IMR-90 (cell line): ENCODE data around the gene GIPC3. TPM values are rescaled to one million over a fixed set of nuclear protein-coding genes. Genes with fewer than 3 reads are reported as not detected.

Source experiments
- ATAC-seq: fragments of 200-7000 bp; cut with Tn5 transposase; 2 replicates; pipeline ENCODE4 v1.9.1; 2020; ENCODE audit warnings: low read depth, mild to moderate bottlenecking, moderate library complexity
- BruUV-seq: library from RNA; stranded (reverse); fragments of 400-500 nt; replicated peaks from 2 replicates; lab custom pipeline; 2021; lab: Mats Ljungman, UMichigan
- CTCF ChIA-PET: fragments of 300-600 bp; formaldehyde crosslinking; extraction: SDS; loops from one replicate; lab custom pipeline; 2021; ENCODE audit warnings: antibody characterized with exemption; lab: Yijun Ruan, JAX
- POLR2A ChIA-PET: fragments of 300-600 bp; sonication (Branson Sonifier 250); formaldehyde crosslinking; loops from one replicate; lab custom pipeline; 2022; ENCODE audit warnings: antibody characterized with exemption; ENCODE audit not compliant: unreplicated experiment; lab: Charles Lee
- DNase-seq: peaks from one replicate; pipeline ENCODE4 v3.0.0; 2013
- H2AFZ ChIP-seq: replicated peaks from 2 replicates; pipeline ENCODE3; 2013; ENCODE audit warnings: low read length, mild to moderate bottlenecking; ENCODE audit not compliant: poor library complexity
- H2AK5ac ChIP-seq: 2 replicates; pipeline ENCODE4 v1.6.1; 2013; ENCODE audit warnings: low read depth, low read length, inconsistent platforms
- H2AK9ac ChIP-seq: replicated peaks from 2 replicates; pipeline ENCODE3; 2013; ENCODE audit warnings: mild to moderate bottlenecking, low read depth, low read length, moderate library complexity; ENCODE audit not compliant: poor library complexity
- H2BK120ac ChIP-seq: 2 replicates; pipeline ENCODE4 v1.6.1; 2013; ENCODE audit warnings: low read depth, low read length, inconsistent platforms
- H2BK15ac ChIP-seq: 3 replicates; pipeline ENCODE4 v1.6.1; 2013; ENCODE audit warnings: low read depth, low read length, inconsistent platforms
- H2BK20ac ChIP-seq: 2 replicates; pipeline ENCODE4 v1.6.1; 2013; ENCODE audit warnings: low read depth, mild to moderate bottlenecking, inconsistent platforms, low read length, moderate library complexity
- H2BK5ac ChIP-seq: 2 replicates; pipeline ENCODE4 v1.6.1; 2013; ENCODE audit warnings: mild to moderate bottlenecking, low read depth, low read length, inconsistent platforms; ENCODE audit not compliant: poor library complexity, severe bottlenecking
- H3K14ac ChIP-seq: replicated peaks from 2 replicates; pipeline ENCODE4 v1.6.1; 2013; ENCODE audit warnings: low read depth, low read length, inconsistent platforms
- H3K18ac ChIP-seq: 2 replicates; pipeline ENCODE4 v1.6.1; 2013; ENCODE audit warnings: low read depth, low read length, control low read depth
- H3K23ac ChIP-seq: 2 replicates; pipeline ENCODE4 v1.6.1; 2013; ENCODE audit warnings: low read depth, low read length, inconsistent platforms
- H3K27ac ChIP-seq: 2 replicates; pipeline ENCODE4 v1.5.1; 2013; ENCODE audit warnings: mild to moderate bottlenecking, control low read depth, low read length; ENCODE audit not compliant: insufficient read depth
- H3K27me3 ChIP-seq: 2 replicates; pipeline ENCODE4 v1.6.1; 2013; ENCODE audit warnings: low read length; ENCODE audit not compliant: control insufficient read depth, insufficient read depth
- H3K36me3 ChIP-seq: 2 replicates; pipeline ENCODE4 v1.6.1; 2013; ENCODE audit warnings: low read length, mixed read lengths; ENCODE audit not compliant: control insufficient read depth, insufficient read depth
- H3K4ac ChIP-seq: 2 replicates; pipeline ENCODE4 v1.6.1; 2013; ENCODE audit warnings: low read depth, low read length, inconsistent platforms
- H3K4me1 ChIP-seq: 2 replicates; pipeline ENCODE4 v1.6.1; 2013; ENCODE audit warnings: low read length, mixed read lengths; ENCODE audit not compliant: control insufficient read depth, insufficient read depth
- H3K4me2 ChIP-seq: 2 replicates; pipeline ENCODE4 v1.6.1; 2013; ENCODE audit warnings: low read depth, mild to moderate bottlenecking, control low read depth, low read length, moderate library complexity
- H3K4me3 ChIP-seq: 2 replicates; pipeline ENCODE4 v1.5.1; 2013; ENCODE audit warnings: low read depth, mild to moderate bottlenecking, control low read depth, low read length, moderate library complexity; ENCODE audit not compliant: insufficient read depth
- H3K56ac ChIP-seq: 2 replicates; pipeline ENCODE4 v1.6.1; 2013; ENCODE audit warnings: low read length, inconsistent platforms; ENCODE audit not compliant: insufficient read depth; ENCODE audit errors: extremely low read depth
- H3K79me1 ChIP-seq, 2 experiments: 2 replicates each; pipeline ENCODE4 v1.6.1; 2013; ENCODE audit warnings: low read length in 2 of 2, inconsistent platforms in 1 of 2, low read depth in 1 of 2
- H3K9ac ChIP-seq: 2 replicates; pipeline ENCODE4 v1.6.1; 2013; ENCODE audit warnings: low read depth, low read length, control low read depth
- H3K9me1 ChIP-seq: 2 replicates; pipeline ENCODE4 v1.6.1; 2013; ENCODE audit warnings: low read length, inconsistent platforms; ENCODE audit not compliant: insufficient read depth
- H3K9me3 ChIP-seq: 2 replicates; pipeline ENCODE4 v1.6.1; 2013; ENCODE audit warnings: low read length; ENCODE audit not compliant: control insufficient read depth, insufficient read depth
- H4K20me1 ChIP-seq: 2 replicates; pipeline ENCODE4 v1.6.1; 2013; ENCODE audit warnings: low read length, inconsistent platforms; ENCODE audit not compliant: insufficient read depth
- H4K5ac ChIP-seq: 2 replicates; pipeline ENCODE4 v1.6.1; 2013; ENCODE audit warnings: mild to moderate bottlenecking, low read depth, low read length, control low read depth
- H4K8ac ChIP-seq, 2 experiments: 2 replicates each; pipeline ENCODE4 v1.6.1; 2013; ENCODE audit warnings: low read depth in 2 of 2, low read length in 2 of 2, control low read depth in 1 of 2, inconsistent platforms in 1 of 2
- H4K91ac ChIP-seq: 2 replicates; pipeline ENCODE4 v1.6.1; 2013; ENCODE audit warnings: low read depth, low read length, inconsistent platforms; ENCODE audit not compliant: insufficient read depth
- BHLHE40 ChIP-seq: fragments of 150-350 bp; IDR thresholded peaks from 2 replicates; pipeline ENCODE4 v1.6.1; 2016; ENCODE audit warnings: mild to moderate bottlenecking, low read depth, low read length
- CEBPB ChIP-seq: IDR thresholded peaks from 2 replicates; pipeline ENCODE4 v1.6.1; 2012; ENCODE audit warnings: low read depth, low read length, improper control_type of control experiment
- CTCF ChIP-seq: conservative IDR thresholded peaks from 2 replicates; pipeline ENCODE4 v1.5.1; 2012; ENCODE audit warnings: mild to moderate bottlenecking, low read depth, low read length, improper control_type of control experiment
- ELK1 ChIP-seq: fragments of 150-350 bp; IDR thresholded peaks from 2 replicates; pipeline ENCODE4 v1.6.1; 2016; ENCODE audit warnings: low read depth, mild to moderate bottlenecking, low read length, moderate library complexity, borderline replicate concordance
- FOS ChIP-seq: fragments of 150-350 bp; IDR thresholded peaks from 2 replicates; pipeline ENCODE4 v1.6.1; 2016; ENCODE audit warnings: low read depth, low read length
- MAZ ChIP-seq: IDR thresholded peaks from 2 replicates; pipeline ENCODE4 v1.6.1; 2012; ENCODE audit warnings: low read depth, mild to moderate bottlenecking, low read length, improper control_type of control experiment, moderate library complexity, borderline replicate concordance
- MXI1 ChIP-seq: IDR thresholded peaks from 2 replicates; pipeline ENCODE4 v1.6.1; 2012; ENCODE audit warnings: low read depth, mild to moderate bottlenecking, low read length, moderate library complexity, borderline replicate concordance
- POLR2A ChIP-seq: IDR thresholded peaks from 2 replicates; pipeline ENCODE4 v1.6.1; 2012; ENCODE audit warnings: mild to moderate bottlenecking, low read depth, low read length
- RAD21 ChIP-seq: IDR thresholded peaks from 2 replicates; pipeline ENCODE4 v1.6.1; 2012; ENCODE audit warnings: low read length, improper control_type of control experiment
- RCOR1 ChIP-seq: IDR thresholded peaks from 2 replicates; pipeline ENCODE4 v1.6.1; 2012; ENCODE audit warnings: mild to moderate bottlenecking, low read length, improper control_type of control experiment; ENCODE audit not compliant: insufficient replicate concordance
- RFX5 ChIP-seq: IDR thresholded peaks from 2 replicates; pipeline ENCODE4 v1.8.0; 2012; ENCODE audit warnings: low read depth, mild to moderate bottlenecking, low read length, moderate library complexity
- SMC3 ChIP-seq: fragments of 150-350 bp; IDR thresholded peaks from 2 replicates; pipeline ENCODE4 v1.6.1; 2016; ENCODE audit warnings: low read depth, mild to moderate bottlenecking, antibody characterized with exemption, low read length, moderate library complexity
- USF2 ChIP-seq: fragments of 150-350 bp; IDR thresholded peaks from 2 replicates; pipeline ENCODE4 v1.6.1; 2017; ENCODE audit warnings: mild to moderate bottlenecking, antibody characterized with exemption, low read length, low read depth
- WGBS, 2 experiments: methylation state at CpG; one replicate each; pipeline versions ENCODE4 v1.1.5 to v1.1.7; 2013; ENCODE audit warnings: missing lambda C conversion rate in 2 of 2; ENCODE audit not compliant: insufficient read length in 1 of 2; ENCODE audit errors: extremely low coverage in 2 of 2; 5-methylcytosine and 5-hydroxymethylcytosine counted together
- dilution Hi-C: fragments of 300-500 bp; cut with HindIII; formaldehyde crosslinking; loops from one replicate; pipeline ENCODE4 v1.14.3; 2018; ENCODE audit warnings: low sequenced_read_pairs; ENCODE audit not compliant: unreplicated experiment
- in situ Hi-C: fragments of 300-500 bp; cut with MboI; formaldehyde crosslinking; loops from 3 replicates; pipeline ENCODE4 v1.14.3; 2019; ENCODE audit warnings: low sequenced_read_pairs, inconsistent platforms, mixed read lengths
- intact Hi-C: fragments of 100-400 bp; cut with micrococcal nuclease; formaldehyde crosslinking; loops from 2 replicates; pipeline ENCODE4 v1.10.0; 2022
- polyA plus RNA-seq, 3 experiments: library from polyadenylated mRNA; depleted of rRNA; stranded (reverse); fragments of >200 nt; gene quantifications; 2 replicates each; pipeline ENCODE4 v1.2.3, GENCODE V29; 2012; ENCODE audit warnings: low replicate concordance in 1 of 3
- total RNA-seq: library from RNA; depleted of rRNA; stranded (reverse); fragments of >200 nt; gene quantifications from 2 replicates; pipeline ENCODE4 v1.2.3, GENCODE V29; 2012

The GIPC3 gene
- total and polyA plus RNA-seq, 2 of the 4 experiments (the other 2 are of a cell fraction), result under 0.01 to 0.36 TPM

- ATAC-seq, result no peak
- H2AK5ac ChIP-seq, result no peak overlapping the region
- H3K9me1 ChIP-seq, result peaks cover 3% of the 10 kb centered on the region; the same call in 1 of the 2 replicates
- no peak overlapping the region for H3K4me3 ChIP-seq
- peaks cover 6% of the 10 kb centered on the region; the same call in 1 of the 2 replicates for H3K4me1 ChIP-seq
- H3K56ac ChIP-seq, result no peak overlapping the region
- no peak overlapping the region for H3K14ac ChIP-seq
- H3K27ac ChIP-seq, result no peak overlapping the region
- no peak overlapping the region for H2BK120ac ChIP-seq
- DNase-seq, result no peak
- H3K4me2 ChIP-seq, result no peak overlapping the region
- no peak overlapping the region for H2AK9ac ChIP-seq
- H3K36me3 ChIP-seq, result peaks cover 24% of the 10 kb centered on the region
- TF ChIP-seq FOS (no peak), MXI1 (no peak), MAZ (no peak), POLR2A (no peak), RAD21 (no peak), SMC3 (no peak), CEBPB (no peak), CTCF (no peak), RCOR1 (no peak), RFX5 (no peak), ELK1 (no peak), USF2 (no peak), BHLHE40 (no peak)
- H3K18ac ChIP-seq, result no peak overlapping the region
- H2BK20ac ChIP-seq, result no peak overlapping the region
- H4K8ac ChIP-seq, result no peak overlapping the region
- H4K5ac ChIP-seq, result no peak overlapping the region
- H4K20me1 ChIP-seq, result peaks cover 23% of the 10 kb centered on the region
- no peak overlapping the region for H3K4ac ChIP-seq
- no peak overlapping the region for H2BK15ac ChIP-seq
- no peak overlapping the region for H4K91ac ChIP-seq
- H3K79me1 ChIP-seq, result peaks cover 14 to 42% of the 10 kb centered on the region in 2 experiments; a peak in 3 of 4 replicates
- ChIA-PET POLR2A (no interaction called here), CTCF (no interaction called here)
- dilution Hi-C loops (no loop called here), intact Hi-C loops (no loop called here), in situ Hi-C loops (loop anchor here (25.0 kb wide), 1 partner anchor 311 kb away; no protein-coding TSS in a partner anchor)
- BruUV-seq, result no TSS peak
- no peaks in the 10 kb centered on the region for H3K27me3 ChIP-seq
- no peak overlapping the region for H2BK5ac ChIP-seq
- H3K9ac ChIP-seq, result no peak overlapping the region
- no peaks in the 10 kb centered on the region for H3K9me3 ChIP-seq
- H3K23ac ChIP-seq, result no peak overlapping the region
- 93% methylated on average over 18 of the region's 34 CpGs; no CpG with 5 or more reads in 1 of the 2 experiments for WGBS, 2 experiments
- H2AFZ ChIP-seq, result no peak overlapping the region
Observed at GRCh38 chr19:3623716-3624115, 38.4 kb downstream of the GIPC3 start.
